ENCODE measurements around the gene TPH1.
"Not testable (repeated sequence)": the region's sequence is repeated elsewhere in the genome, so short reads cannot be mapped to it uniquely, and the experiment has no call there.

The TPH1 gene

GRCh38 chr11:18000760-18001159 is 45.3 kb downstream of the TPH1 start:
- TF ChIP-seq CTCF (conservative IDR thresholded peaks at IDR 0.05; ENCODE audit: low read length) = no peak
- no peak for TF ChIP-seq EZH2phosphoT487 (IDR thresholded peaks at IDR 0.05; ENCODE audit: borderline replicate concordance)
- H3K9me2 ChIP-seq (replicated peaks; ENCODE audit: low read depth, low read length) = no peaks in the 10 kb centered on the region
- peaks cover 46% of the 10 kb centered on the region; the same call in 1 of the 2 replicates for H3K36me3 ChIP-seq (ENCODE audit: insufficient read depth, low read length)
- H3F3A ChIP-seq (ENCODE audit: low read depth) = no peaks in the 10 kb centered on the region
- no peaks in the 10 kb centered on the region for H4K20me1 ChIP-seq (ENCODE audit: insufficient read depth, low read length, poor library complexity, severe bottlenecking)
- no peak overlapping the region for H2AFZ ChIP-seq (ENCODE audit: low read length)
- no peaks in the 10 kb centered on the region for H3K4me1 ChIP-seq (ENCODE audit: insufficient read depth, low read length, poor library complexity, severe bottlenecking)
- H3K4me2 ChIP-seq (ENCODE audit: low read depth, low read length, poor library complexity, severe bottlenecking) = no peak overlapping the region
- no peaks in the 10 kb centered on the region for H3K9me3 ChIP-seq (ENCODE audit: insufficient read depth, low read depth, low read length)
- H3K79me2 ChIP-seq (ENCODE audit: insufficient read depth, low read length) = no peaks in the 10 kb centered on the region
- no peak overlapping the region for H3K4me3 ChIP-seq (ENCODE audit: low read length, poor library complexity, severe bottlenecking)
- H3K9ac ChIP-seq (ENCODE audit: low read depth, low read length, poor library complexity, severe bottlenecking) = no peak overlapping the region
- no peaks in the 10 kb centered on the region for H3K27me3 ChIP-seq (ENCODE audit: insufficient read depth, low read length, poor library complexity, severe bottlenecking)

- H3K4me2 ChIP-seq (ENCODE audit: low read depth, low read length, poor library complexity, severe bottlenecking) = not testable (repeated sequence)
Observed at GRCh38 chr11:18000128-18000527, 45.9 kb downstream of the TPH1 start.

More at GRCh38 chr11:18000128-18000527, 45.9 kb downstream of the TPH1 start:
- H3K36me3 ChIP-seq (ENCODE audit: insufficient read depth, low read length) = peaks cover 46% of the 10 kb centered on the region; the same call in 1 of the 2 replicates
- H3F3A ChIP-seq (ENCODE audit: low read depth); H3K4me3 ChIP-seq (ENCODE audit: low read length, poor library complexity, severe bottlenecking); H3K79me2 ChIP-seq (ENCODE audit: insufficient read depth, low read length); H3K9me2 ChIP-seq (replicated peaks; ENCODE audit: low read depth, low read length); H3K4me1 ChIP-seq (ENCODE audit: insufficient read depth, low read length, poor library complexity, severe bottlenecking); H3K27me3 ChIP-seq (ENCODE audit: insufficient read depth, low read length, poor library complexity, severe bottlenecking); H4K20me1 ChIP-seq (ENCODE audit: insufficient read depth, low read length, poor library complexity, severe bottlenecking); H3K9me3 ChIP-seq (ENCODE audit: insufficient read depth, low read depth, low read length); H2AFZ ChIP-seq (ENCODE audit: low read length); H3K9ac ChIP-seq (ENCODE audit: low read depth, low read length, poor library complexity, severe bottlenecking): not testable (repeated sequence)

Data from Loucy (cell line).